Stimulated activated CD8-positive, alpha-beta memory T cell treated with anti-CD3 and anti-CD28 coated beads, Interleukin-15, amount 100 ng/mL, for 1 hour (primary cell): Measurements from ENCODE around the gene VGLL4.

Experiments used
- DNase-seq: peaks from one replicate; pipeline ENCODE4 v3.0.0-alpha.2; 2020; ENCODE audit warnings: low read depth

VGLL4 gene

DNA sequence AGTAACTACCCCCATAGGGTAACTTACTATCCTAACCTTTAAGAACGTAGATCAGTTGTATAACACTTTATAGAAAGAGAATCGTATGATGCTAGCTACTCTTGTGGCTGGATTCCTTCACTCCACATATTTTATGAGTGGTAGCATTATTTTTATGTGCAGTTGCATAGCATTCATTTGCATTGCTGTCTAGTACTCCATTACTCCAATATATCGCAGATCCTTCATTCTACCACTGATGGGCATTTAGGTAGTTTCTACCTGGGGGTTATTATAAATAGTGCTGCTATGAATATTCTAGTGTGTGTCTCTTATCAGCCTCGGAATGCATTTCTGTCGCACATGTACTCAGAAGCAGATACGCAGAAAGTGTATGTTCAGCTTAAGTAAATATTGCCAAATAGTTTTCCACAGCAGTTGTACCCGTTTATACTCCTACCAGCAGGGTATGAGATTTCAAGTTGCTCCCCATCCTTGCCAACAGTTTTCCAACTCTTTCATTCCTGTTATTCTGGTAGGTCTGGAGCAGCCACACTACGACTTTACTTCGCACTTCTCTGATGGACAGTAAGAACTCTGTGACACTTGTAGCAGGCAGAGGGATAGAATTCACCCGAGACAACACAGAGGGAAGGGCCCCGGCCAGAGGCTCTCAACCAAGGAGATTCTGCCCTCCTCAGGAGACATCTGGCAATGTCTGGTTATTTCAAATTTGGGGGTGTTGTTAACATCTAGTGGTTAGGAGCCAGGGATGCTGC is 9.8 kb upstream of the VGLL4 start:
- DNase-seq: no peak

DNA sequence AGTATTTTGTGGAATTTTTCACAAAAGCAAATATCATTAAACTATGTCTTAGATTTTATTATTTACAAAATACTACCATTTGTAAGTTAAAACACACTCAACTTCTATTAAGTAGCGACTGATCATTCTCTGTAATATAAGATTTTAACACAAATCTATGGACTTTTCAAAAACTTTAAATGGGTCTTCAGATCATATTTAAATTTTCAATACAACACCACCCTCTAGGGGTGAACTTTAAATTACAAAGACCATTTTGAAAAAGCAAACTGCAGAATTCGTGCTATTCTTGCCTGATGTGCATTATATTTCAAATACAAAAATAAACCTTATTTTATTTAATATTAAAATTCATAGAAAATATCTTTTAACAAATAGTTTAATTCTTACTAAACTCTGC is 8.2 kb upstream of the VGLL4 start:
- DNase-seq: no peak

DNA sequence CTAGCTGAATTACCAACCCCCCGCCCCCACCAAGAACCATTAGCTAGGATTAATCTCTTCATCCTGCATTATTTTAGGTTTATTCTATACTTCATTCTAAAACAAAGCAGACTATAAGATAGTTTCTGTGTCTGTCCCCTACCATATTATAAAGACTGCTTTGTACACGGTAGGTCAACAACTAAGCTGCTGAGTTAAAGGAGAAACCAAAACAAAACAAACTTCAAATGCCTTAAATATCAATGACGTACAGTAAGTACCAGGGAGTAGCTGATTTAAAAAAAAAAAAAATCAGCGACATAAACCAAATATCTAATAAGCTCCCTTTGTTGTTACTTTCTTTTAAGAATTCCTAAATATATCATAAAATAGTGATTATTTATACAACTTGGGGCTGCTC is 7.8 kb upstream of the VGLL4 start:
- no peak for DNase-seq

DNA sequence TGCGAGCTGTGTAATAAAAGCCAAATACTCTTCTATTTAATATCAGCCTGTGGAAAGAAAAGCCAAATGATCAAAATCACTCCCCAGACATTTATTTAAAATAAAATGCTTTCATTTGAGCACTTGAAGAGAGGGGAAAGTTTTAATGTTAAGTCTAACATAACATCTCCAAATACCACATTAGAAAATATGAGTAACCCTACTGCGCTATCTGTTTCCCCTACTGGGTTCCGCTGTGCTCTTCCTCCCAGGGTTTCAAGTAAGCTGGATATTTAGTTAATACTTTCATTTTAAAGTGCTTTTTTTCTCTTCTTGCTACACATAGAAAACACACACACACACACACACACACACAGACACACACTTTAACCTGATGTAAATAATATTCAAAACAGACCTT is 6.7 kb upstream of the VGLL4 start:
- DNase-seq: no peak

DNA sequence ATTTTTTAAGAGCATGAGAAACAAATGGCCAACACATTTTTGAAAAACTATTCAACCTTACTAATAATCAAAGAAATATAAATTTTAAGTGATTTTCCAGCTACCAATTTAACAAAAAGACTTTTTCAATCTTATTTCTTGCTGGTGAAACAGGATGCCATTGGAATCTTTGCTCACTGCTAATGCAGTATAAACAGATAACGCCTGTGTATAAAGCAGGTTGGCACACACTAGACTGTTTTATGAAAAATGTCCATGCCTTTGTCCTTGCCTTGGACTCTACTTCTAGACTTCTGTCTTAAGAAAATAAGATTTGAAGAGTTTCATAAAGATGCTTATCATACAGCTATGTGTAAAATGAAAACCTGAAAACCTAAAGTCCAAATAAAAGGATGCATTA is 5.0 kb upstream of the VGLL4 start:
- DNase-seq: no peak

DNA sequence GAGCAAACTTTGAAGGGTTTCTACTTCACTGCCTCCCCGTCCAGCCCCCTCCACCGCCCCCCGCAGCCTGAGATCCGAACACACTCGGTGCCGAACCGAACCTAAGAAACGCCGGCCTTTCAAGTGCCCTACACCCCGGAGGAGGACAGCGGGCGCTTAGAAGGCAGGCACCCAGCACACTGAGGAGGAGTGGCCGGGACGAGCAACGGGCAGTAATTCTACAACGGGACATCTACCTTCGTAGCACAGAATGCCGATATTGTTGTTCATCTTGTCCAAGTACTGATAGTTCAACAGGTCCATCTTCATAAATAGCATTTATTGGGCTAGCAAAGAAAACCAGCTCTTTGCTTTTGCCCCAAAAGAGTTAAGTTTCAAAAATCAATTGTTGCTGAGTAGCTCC is 513 bp downstream of the VGLL4 start:
- no peak for DNase-seq

DNA sequence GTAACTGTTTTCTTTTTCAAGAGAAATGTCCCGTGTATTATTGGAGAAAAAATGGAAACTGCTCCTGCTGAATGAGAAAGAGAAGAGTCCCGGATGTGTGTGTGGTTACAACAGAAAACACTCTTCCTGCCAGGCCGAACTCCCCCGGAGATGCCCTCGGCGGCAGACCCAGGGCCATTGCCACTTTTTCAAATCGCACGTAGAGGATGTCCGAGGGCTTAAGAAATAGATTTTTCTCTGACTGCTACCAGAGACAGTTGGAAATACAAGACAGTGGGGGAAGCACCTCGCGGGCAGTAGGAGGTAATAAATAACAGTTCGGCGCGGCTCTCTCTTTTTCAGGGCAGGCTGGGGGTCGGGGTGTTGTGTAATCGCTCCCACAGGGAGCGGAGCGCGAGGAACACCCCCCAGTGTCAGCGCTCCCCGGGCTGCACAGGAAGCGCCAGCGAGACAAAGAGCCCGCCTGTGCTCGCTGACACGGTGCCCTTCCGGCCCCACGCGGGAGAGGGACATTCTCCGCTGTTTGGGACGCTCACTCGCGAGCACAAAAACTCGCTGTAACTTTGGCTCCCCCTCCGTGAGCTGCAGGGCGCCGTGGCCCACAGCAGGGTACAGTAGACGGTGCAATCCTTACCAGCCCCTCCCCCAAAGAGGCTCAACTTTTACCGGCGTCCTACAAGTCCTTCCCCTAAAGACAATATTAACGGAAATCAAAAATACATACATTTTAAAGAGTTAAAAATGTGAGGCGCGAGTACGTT is 1.1 kb downstream of the VGLL4 start:
- peak; percentile 27 for DNase-seq

DNA sequence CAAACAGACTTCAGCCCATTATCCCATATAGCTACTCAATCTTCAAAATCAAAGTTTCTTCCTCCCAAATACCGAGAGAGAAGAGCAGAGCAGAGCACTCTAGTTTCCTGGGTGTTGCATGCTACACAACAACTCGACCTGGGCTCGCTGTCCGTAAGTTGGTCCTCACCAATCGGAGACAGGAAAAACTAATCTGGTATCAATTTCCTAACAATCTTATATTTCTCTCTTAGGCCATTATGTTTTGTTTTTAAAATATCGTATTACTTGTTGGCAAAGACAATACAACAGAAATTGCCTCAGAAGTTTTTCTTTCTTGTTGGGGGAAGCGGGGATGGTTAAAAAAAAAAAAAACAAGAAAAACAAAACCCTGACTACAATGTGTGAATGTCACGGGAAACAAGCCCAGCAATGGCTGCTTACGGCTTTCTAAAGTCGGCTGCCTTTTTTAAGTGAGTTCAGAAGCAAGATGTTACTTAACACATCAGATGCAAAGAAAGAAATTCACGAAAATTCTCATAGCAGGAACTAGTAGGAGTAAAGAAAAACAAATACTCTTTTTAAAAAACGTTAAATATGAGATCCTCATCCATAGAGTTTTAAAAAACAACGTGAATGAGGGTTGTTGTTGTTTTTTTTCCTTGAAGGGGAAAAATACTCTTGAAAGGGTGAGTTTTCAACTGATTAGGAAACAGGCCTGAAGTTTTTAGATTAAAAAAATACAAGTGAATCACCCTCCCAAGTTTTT is 1.9 kb downstream of the VGLL4 start:
- no peak for DNase-seq

DNA sequence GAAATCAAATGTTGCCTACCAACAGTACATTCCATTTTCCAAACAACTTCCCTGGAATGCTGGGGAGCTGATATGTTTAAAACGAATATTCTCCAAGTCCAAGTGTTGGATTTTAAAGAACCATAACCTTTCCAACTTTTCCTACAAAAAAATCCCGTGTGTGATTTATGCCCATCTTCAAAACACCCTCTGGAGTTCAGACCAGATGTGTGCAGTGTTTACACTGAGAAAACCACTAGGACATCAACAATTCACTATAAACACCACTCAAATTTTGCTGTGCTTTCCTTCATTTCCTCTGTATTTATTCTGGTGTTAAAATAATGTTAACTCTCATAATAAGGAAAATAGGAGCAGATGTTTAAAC is 2.4 kb downstream of the VGLL4 start:
- no peak for DNase-seq

DNA sequence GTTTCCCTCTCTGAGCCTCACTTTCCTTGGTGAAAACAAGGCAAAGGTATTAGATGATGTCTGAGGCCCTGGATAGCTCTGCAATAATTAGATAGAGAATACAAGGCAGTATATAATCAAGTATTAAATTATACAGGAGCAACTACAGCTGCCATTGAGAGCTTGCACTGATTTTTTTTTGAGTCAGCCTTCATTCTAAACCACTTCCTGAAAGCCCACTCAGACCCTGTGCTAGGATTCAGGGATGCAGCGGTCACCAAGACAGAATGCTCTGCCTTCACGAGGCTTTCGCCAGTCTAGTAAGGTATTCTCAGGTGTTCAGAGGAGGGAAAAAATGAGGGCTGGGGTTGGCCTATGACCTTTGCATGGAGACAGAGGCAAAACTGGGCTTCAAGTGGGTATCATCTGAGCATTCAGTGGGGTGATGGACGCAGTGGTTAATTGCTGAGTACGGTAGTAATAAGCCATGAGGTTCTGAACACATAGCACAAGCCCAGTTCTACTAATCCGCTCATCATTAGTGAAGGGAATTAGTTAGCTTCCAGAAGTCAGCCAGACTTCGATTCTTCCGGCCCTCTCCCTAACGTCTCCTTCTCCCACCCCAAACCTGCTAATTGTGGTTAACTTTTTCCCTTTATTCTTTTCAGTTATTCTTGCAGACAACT is 3.6 kb downstream of the VGLL4 start:
- DNase-seq: no peak

DNA sequence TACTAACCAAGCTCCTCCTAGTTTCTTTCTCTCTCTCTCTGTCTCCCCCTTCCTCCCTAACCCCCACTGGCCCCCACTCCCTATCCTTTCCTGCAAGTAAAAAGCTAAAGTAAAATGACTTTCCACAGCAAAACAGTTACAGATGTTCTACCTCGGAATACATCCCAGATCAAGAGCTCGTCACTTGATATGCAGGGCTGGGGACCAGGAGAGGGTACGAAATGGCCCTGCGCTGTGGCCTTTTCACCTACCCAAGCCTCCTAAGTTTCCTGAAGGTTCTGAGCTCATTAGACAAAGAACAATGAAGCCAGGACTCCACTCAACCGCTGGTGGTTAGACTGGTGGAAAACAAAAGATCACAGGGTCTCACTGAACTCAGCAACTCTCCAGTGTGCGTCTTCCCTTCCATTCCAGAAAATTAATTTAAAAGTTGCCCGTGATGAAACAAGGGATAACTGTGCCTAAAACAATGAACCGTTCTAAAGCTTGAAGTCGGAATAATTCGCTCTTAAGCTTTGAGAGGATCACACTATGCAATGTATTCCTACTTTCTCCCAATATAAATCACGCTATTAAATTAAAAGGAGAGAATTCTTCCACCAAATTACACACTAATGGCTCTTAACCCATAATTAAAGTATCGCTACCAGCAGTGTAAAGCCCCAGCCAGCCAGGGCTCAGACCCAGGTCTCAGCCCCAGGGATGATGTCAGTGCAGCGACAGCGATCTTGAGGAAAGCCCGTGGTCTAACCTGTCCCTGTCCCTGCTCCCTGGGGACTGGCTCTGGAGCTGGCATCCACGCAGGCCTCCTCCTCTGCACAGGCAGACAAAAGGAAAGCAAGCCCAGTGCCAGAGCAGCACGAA is 5.0 kb downstream of the VGLL4 start:
- no peak for DNase-seq

DNA sequence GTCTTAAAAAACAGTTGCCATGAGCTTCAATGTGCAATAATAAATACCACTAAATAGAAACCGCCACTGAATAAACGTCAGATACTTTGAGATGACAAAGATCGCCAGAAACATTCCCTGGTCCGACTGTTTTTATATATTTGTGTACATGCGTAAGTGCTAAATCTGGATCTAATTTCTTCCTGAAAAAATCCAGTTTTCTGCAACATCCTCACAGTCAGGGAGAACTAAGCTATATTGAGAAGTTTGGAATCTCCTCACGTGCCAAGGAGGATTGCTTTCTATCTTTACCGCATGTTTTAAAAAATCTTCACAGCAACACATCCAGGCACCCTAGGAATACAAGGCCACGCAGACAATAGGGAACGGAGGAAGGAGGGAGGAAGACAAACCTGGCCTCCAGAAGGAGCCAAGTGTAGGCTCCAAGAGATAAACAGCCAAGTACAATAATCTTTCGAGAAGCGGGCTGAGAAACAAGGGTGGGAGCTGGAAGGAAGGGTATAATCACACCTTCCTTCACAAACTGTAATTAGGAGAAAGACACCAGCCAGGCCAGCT is 5.7 kb downstream of the VGLL4 start:
- no peak for DNase-seq

DNA sequence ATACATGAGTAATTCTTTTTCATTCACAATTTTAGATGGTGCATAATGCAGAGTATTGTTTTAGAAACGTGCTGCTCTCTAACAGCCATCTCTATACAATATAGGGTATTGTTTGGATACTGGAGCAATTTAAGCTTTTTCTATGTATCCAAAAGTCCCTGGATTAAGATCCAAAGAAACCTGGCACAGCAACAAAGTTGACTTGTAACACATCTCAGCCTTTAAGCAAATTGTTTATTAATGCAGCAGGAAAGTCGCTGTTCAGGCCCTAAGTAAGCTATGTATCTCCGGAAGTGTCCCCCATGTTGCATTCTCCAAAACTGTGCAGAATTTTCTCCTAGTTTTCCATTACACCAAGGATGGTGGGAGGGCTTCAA is 7.3 kb downstream of the VGLL4 start:
- DNase-seq: no peak

DNA sequence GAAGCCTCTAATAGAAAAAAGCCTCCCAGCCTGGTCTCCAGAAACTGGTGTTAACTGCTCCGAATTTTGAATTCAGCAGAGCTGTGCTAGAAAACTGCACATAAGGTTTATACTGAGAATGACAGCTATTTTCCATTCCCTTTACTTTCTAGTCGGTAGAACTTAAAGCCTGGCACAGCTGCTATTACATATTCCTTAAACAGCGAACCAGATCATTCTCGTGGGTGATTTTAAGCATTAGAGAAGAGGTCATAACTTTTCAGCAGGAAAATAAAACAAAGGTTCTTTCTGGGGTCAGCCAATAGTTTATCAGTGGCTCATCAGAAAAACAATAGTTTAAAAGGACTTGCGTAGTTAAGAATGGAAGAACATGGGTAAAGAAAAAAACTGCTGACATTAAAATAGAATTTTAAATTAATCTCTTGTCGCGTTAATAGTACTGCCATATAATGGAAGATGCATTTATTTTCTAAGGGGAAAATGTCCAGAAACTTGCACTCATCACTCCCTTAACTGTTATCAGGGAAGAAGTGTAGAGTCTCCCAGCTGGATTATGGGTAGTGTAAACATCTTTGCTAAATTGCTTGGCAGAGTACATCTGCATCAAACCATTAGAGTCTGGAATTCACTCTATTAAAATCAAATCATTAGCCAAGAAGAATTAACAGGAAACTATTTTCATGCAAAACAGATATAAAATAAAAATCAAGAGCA is 7.9 kb downstream of the VGLL4 start:
- DNase-seq: no peak

DNA sequence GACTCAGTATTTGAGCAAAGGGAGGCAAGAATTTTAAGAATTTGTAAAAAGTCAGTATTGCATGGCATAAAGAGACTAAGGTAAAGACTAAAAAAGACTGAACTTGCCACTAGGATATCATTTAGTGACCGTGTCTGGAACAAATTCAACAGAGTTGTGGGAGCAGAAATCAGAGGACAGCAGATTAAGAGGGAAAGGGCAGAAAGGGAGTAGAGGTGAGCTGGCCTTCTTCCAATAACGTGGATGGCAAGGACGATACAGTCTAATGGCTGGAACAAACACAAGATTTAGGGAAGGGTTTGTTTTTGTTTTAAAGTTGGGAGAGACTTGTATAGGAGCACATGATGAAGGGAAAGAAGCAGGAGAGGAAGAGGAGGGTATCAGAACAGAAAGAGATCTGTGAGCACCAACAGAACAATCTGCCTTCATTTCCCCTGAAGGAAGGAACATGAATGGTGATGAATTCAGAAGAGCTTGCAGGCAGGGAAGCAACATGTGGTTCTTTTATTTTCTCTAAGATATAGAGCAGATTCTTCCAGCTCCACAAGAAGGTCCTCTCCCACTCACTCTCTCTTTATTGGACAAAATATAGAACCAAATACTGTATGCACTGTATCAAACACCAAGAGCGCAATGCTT is 8.6 kb downstream of the VGLL4 start:
- DNase-seq: no peak

DNA sequence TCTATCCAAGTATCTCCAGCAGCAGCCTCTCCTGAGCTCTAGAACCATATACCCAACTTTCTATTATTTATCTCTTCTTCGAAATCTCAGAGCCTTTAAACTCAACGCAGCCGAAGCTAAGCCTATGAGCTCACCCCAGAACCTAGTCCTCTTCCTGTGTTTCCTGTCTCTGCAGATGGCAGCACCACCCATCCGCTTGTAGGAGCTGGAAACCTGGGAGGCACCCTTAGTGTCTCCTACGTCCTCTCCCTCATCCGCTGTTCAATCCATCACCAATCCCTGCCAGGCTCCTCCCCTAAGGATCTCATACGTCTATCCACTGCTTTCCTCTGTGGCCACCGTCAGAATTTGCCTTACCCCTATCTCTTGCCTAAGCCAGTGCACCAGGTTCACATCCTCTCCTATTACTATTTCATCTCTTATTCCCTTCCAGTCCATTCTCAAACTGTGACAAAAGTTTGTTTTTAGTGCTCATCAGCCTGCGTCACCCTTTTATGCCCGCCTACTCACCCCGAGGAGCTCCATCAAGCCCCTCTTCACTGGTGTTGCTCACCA is 9.6 kb downstream of the VGLL4 start:
- no peak for DNase-seq

DNA sequence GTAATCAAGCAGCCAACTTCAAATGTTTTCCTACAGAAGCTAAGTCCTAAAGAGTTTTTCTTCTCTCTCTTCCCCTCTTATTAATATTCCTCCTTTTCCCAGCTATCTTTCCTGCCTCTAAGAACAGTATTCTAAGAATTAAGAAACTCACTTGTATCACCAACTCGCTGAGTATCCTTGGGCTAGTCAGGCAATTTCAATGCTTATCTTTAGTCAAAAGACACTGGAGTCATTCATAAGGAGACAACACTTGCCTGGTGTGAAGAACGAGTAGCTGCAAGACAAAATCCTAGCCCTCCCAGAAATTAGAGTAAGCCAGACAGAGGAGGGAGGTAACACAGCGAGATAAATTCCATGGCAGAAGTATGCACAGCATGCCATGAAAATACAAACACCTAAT is 10.7 kb downstream of the VGLL4 start:
- no peak for DNase-seq

DNA sequence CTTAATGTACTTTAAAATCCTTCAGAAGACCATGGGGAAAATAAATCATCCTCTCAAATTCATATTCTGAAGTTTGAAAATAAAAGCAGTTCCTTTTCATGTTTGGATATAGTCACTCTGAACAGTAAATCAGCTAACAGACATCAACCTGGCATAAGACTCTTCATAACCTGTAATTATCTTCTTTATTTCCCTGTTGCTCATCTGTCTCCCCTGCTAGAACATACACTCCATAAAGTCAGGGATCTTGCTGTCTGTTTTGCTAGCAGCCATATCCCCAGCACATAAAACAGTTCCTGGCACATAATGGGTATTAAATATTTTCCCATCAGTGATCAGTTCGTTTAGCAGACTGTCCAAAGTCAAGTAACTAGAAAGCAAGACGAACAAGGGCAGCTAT is 11.2 kb downstream of the VGLL4 start:
- DNase-seq: no peak

DNA sequence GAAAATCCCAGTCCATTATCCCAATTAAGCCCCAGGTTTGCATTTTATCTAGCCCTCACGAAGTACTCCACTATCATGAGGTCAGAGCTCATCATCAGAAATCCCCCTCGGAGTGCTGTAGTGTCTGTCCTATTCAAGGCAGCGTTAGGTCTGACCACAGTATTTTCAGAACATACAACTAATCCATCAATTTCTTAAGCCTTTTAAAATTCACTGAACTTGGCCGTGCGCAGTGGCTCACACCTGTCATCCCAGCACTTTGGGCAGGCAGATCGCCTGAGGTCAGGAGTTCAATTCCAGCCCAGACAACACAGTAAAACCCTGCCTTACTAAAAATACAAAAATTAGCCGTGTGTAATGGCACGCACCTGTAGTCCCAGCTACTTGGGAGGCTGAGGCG is 11.9 kb downstream of the VGLL4 start:
- DNase-seq: no peak

DNA sequence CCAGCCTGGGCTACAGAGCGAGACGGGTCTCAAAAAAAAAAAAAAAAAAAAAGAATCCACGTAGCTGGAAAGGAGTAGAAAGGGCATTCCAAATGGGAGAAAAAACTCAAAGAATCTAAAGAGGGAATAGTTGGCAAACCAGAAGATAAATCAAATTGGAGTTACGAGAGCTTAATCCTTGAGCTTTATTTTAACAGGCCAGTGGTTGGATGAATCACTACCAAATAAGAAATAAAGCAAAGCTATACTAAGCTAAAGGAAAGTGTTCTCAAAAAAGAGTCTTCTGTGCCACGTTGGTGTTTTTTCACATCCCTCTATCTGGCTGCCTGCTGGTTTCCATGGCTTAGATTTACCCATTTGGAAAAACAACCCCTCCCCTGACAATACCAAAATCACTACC is 14.0 kb downstream of the VGLL4 start:
- DNase-seq: no peak
